Panc1 (cell line): Measurements from ENCODE around the gene PCED1A. TPM values are rescaled to one million over a fixed set of nuclear protein-coding genes. Genes with fewer than 3 reads are reported as not detected.
"Not testable (repeated sequence)": the region's sequence is repeated elsewhere in the genome, so short reads cannot be mapped to it uniquely, and the experiment has no call there.

Experiments
- ATAC-seq: fragments of 200-7000 bp; cut with Tn5 transposase; 2 replicates; pipeline ENCODE4 v1.9.1; 2020; ENCODE audit warnings: mild to moderate bottlenecking, moderate library complexity
- BruUV-seq: library from RNA; stranded (reverse); fragments of 400-500 nt; replicated peaks from 2 replicates; lab custom pipeline; 2021; lab: Mats Ljungman, UMichigan
- CTCF ChIA-PET: fragments of 300-600 bp; sonication (Branson Sonifier 250); formaldehyde crosslinking; loops from one replicate; lab custom pipeline; 2022; ENCODE audit warnings: antibody characterized with exemption; lab: Charles Lee
- POLR2A ChIA-PET: fragments of 300-600 bp; sonication (Branson Sonifier 250); formaldehyde crosslinking; loops from one replicate; lab custom pipeline; 2022; ENCODE audit warnings: antibody characterized with exemption; lab: Charles Lee
- DNase-seq: peaks from one replicate; pipeline ENCODE4 v3.0.0-alpha.2; 2010; ENCODE audit warnings: low read depth, low spot score
- H3K27ac ChIP-seq: 2 replicates; pipeline ENCODE4 v1.5.1; 2011; ENCODE audit warnings: mild to moderate bottlenecking, low read length, inconsistent platforms
- H3K27me3 ChIP-seq: fragments of 200-500 bp; sonication (Bioruptor generic); 2 replicates; pipeline ENCODE4 v1.6.0; 2014; ENCODE audit warnings: low read length, inconsistent platforms; ENCODE audit not compliant: control insufficient read depth, insufficient read depth
- H3K36me3 ChIP-seq: fragments of 200-500 bp; sonication (Bioruptor generic); 2 replicates; pipeline ENCODE4 v1.5.1; 2014; ENCODE audit warnings: inconsistent platforms, mild to moderate bottlenecking, low read length, moderate library complexity; ENCODE audit not compliant: control insufficient read depth, insufficient read depth
- H3K4me1 ChIP-seq: 2 replicates; pipeline ENCODE4 v1.5.1; 2011; ENCODE audit warnings: inconsistent platforms, mild to moderate bottlenecking, low read length, moderate library complexity; ENCODE audit not compliant: control insufficient read depth, insufficient read depth
- H3K4me3 ChIP-seq, 2 experiments: 2 replicates each; pipeline ENCODE4 v1.5.1; 2011 to 2012; ENCODE audit warnings: low read depth in 2 of 2, low read length in 2 of 2, mild to moderate bottlenecking in 2 of 2, inconsistent platforms in 1 of 2, moderate library complexity in 1 of 2
- H3K9me3 ChIP-seq: fragments of 200-500 bp; sonication (Bioruptor generic); 2 replicates; pipeline ENCODE4 v1.5.1; 2014; ENCODE audit warnings: low read depth, mild to moderate bottlenecking, inconsistent platforms, low read length, moderate library complexity; ENCODE audit not compliant: control insufficient read depth, insufficient read depth
- CTCF ChIP-seq: fragments of 450-650 bp; IDR thresholded peaks from 2 replicates; pipeline ENCODE4 v1.5.1; 2017; ENCODE audit warnings: mild to moderate bottlenecking
- REST ChIP-seq, 2 experiments: IDR thresholded peaks; 2 replicates each; pipeline ENCODE4 v1.6.1; 2011 to 2012; ENCODE audit warnings: low read depth in 2 of 2, control low read depth in 1 of 2, low read length in 1 of 2, mild to moderate bottlenecking in 1 of 2, moderate library complexity in 1 of 2; ENCODE audit not compliant: insufficient read depth in 1 of 2
- SIN3A ChIP-seq: IDR thresholded peaks from 2 replicates; pipeline ENCODE4 v1.6.1; 2012; ENCODE audit warnings: low read depth, mild to moderate bottlenecking, low read length, moderate library complexity, borderline replicate concordance; ENCODE audit not compliant: insufficient read depth
- TCF7L2 ChIP-seq: IDR thresholded peaks from 2 replicates; pipeline ENCODE4 v1.6.1; 2011; ENCODE audit warnings: mild to moderate bottlenecking, low read depth, low read length, inconsistent platforms
- in situ Hi-C: cut with HindIII; loops from 2 replicates; pipeline ENCODE4 v1.10.0; 2016; ENCODE audit warnings: low sequenced_read_pairs, low pct_unique_long_range_greater_than_20kb
- intact Hi-C: fragments of 100-400 bp; cut with micrococcal nuclease; formaldehyde crosslinking; loops from one replicate; pipeline ENCODE4 v1.10.0; 2022; ENCODE audit not compliant: unreplicated experiment
- total RNA-seq: library from RNA; stranded (reverse); gene quantifications from one replicate; pipeline ENCODE4 v1.2.1, GENCODE V29; 2021; ENCODE audit not compliant: unreplicated experiment

The PCED1A gene
- total RNA-seq, 1 experiment from 2014 or later, result 42.1 TPM

DNA sequence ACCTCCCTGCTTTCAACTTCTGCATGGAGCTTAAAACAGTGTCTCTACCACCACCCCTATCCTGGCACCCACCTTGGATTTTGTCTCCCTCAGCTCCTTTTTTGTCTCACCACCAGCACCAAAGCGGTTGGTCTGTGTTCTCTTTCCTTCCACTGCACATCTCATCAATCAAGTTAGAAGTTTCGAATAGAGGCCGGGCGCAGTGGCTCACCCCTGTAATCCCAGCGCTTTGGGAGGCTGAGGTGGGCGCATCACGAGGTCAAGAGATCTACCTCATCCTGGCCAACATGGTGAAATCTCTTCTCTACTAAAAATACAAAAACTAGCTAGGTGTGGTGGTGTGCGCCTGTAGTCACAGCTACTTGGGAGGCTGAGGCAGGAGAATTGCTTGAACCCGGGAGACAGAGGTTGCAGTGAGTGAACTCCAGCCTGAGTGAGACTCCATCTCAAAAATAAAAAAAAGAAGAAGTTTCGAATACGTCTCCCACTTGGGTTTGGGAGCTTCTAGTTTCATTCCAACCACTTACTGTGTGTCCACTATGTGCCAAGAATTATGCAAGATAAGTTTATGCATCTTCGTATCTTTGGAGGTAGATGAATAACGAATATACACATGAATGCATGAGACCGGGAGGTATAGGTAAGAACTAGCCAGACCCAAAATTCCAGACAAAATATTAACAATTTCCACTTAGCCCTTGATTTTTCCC lies 5.9 kb downstream of the PCED1A start:
- Histone ChIP-seq H3K36me3 (no peaks in the 10 kb centered on the region), H3K4me1 (no peaks in the 10 kb centered on the region), H3K9me3 (no peaks in the 10 kb centered on the region), H3K4me3 (no peak overlapping the region), H3K27me3 (no peaks in the 10 kb centered on the region), H3K27ac (no peak overlapping the region)
- intact Hi-C loops (no loop called here), in situ Hi-C loops (no loop called here)
- DNase-seq (no peak), ATAC-seq (no peak)
- POLR2A ChIA-PET, result interaction anchor here (0.6 kb wide), 1 partner anchor 309 kb away, joined by 11 read pairs; no protein-coding TSS in a partner anchor
- BruUV-seq, result no TSS peak
- CTCF ChIA-PET, result no interaction called here
- no peak for TF ChIP-seq TCF7L2
- no peak for TF ChIP-seq CTCF
- no peak for TF ChIP-seq REST (IDR thresholded peaks at IDR 0.05; ENCODE audit: insufficient read depth in 1 of 2, low read depth in 2 of 2, low read length in 1 of 2)

- no peaks in the 10 kb centered on the region for H3K27me3 ChIP-seq
- intact Hi-C loops (no loop called here), in situ Hi-C loops (no loop called here)
- no peak for DNase-seq
- H3K4me1 ChIP-seq, result no peaks in the 10 kb centered on the region
- no peak overlapping the region for H3K4me3 ChIP-seq
- H3K27ac ChIP-seq, result no peak overlapping the region
- POLR2A ChIA-PET, result interaction anchor here (0.6 kb wide), 1 partner anchor 308 kb away, joined by 11 read pairs; no protein-coding TSS in a partner anchor
- TF ChIP-seq TCF7L2 (no peak), CTCF (no peak), SIN3A (no peak), REST (IDR thresholded peaks at IDR 0.05; ENCODE audit: insufficient read depth in 1 of 2, low read depth in 2 of 2, low read length in 1 of 2) (no peak)
- H3K9me3 ChIP-seq, result no peaks in the 10 kb centered on the region
- no peak for ATAC-seq
- CTCF ChIA-PET, result interaction anchor here (0.7 kb wide), 1 partner anchor 109 kb away, joined by 3 read pairs; no protein-coding TSS in a partner anchor
- no TSS peak for BruUV-seq
- no peaks in the 10 kb centered on the region for H3K36me3 ChIP-seq
These were observed 6.7 kb downstream of the PCED1A start for GRCh38 chr20:2833761-2834160.

DNA sequence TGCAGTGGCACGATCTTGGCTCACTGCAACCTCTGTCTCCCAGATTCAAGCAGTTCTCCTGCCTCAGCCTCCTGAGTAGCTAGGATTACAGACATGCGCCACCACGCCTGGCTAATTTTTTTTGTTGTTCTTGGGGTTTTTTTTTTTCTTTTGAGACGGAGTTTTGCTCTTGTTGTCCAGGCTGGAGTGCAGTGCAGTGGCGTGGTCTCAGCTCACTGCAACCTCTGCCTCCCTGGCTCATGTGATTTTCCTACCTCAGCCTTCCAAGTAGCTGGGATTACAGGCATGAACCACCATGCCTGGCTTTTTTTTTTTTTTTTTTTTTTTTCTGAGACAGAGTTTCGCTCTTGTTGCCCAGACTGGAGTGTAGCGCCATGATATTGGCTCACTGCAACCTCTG lies 9.2 kb downstream of the PCED1A start:
- BruUV-seq, intact Hi-C loops, H3K36me3 ChIP-seq, H3K4me1 ChIP-seq, CTCF ChIA-PET, H3K27me3 ChIP-seq, H3K4me3 ChIP-seq, H3K27ac ChIP-seq, in situ Hi-C loops, H3K9me3 ChIP-seq, ATAC-seq, DNase-seq, POLR2A ChIA-PET: not testable (repeated sequence)
